HPDE6-E6E7 (cell line): ENCODE measurements around the gene IGLON5.

Source experiments
- DNase-seq: peaks from one replicate; pipeline ENCODE4 v3.0.0; 2011; ENCODE audit warnings: missing footprints; ENCODE audit errors: extremely low spot score

IGLON5 gene

GRCh38 chr19:51311351-51312257 lies at the start of gene IGLON5:
Gene IGLON5, plus strand, starts transcription at chr19:51311644. Its CDS starts 204 bp downstream, at chr19:51311848.
- no peak for DNase-seq

- no peak for DNase-seq
Observed at GRCh38 chr19:51263808-51264207, 47.6 kb upstream of the IGLON5 start.

- DNase-seq = no peak
Observed at GRCh38 chr19:51271067-51271466, 40.4 kb upstream of the IGLON5 start.

- no peak for DNase-seq
Observed at GRCh38 chr19:51272183-51272810, 39.1 kb upstream of the IGLON5 start.

- DNase-seq = no peak
Observed at GRCh38 chr19:51274049-51274770, 37.2 kb upstream of the IGLON5 start.

- no peak for DNase-seq
Observed at GRCh38 chr19:51277112-51277511, 34.3 kb upstream of the IGLON5 start.

GRCh38 chr19:51282335-51282734 lies 29.1 kb upstream of the IGLON5 start:
- DNase-seq = no peak

GRCh38 chr19:51285682-51286081 lies 25.8 kb upstream of the IGLON5 start:
- DNase-seq = no peak

- no peak for DNase-seq
Observed at GRCh38 chr19:51289635-51290034, 21.8 kb upstream of the IGLON5 start.

- no peak for DNase-seq
Observed at GRCh38 chr19:51292971-51293370, 18.5 kb upstream of the IGLON5 start.

- no peak for DNase-seq
Observed at GRCh38 chr19:51293571-51294210, 17.8 kb upstream of the IGLON5 start.

- no peak for DNase-seq
Observed at GRCh38 chr19:51294211-51294976, 17.1 kb upstream of the IGLON5 start.

- DNase-seq = no peak
Observed at GRCh38 chr19:51294977-51295375, 16.5 kb upstream of the IGLON5 start.

GRCh38 chr19:51295382-51296126 lies 15.9 kb upstream of the IGLON5 start:
- DNase-seq = no peak

GRCh38 chr19:51296336-51297093 lies 14.9 kb upstream of the IGLON5 start:
- no peak for DNase-seq

GRCh38 chr19:51297406-51297805 lies 14.0 kb upstream of the IGLON5 start:
- no peak for DNase-seq

- no peak for DNase-seq
Observed at GRCh38 chr19:51301266-51301665, 10.2 kb upstream of the IGLON5 start.

- DNase-seq = no peak
Observed at GRCh38 chr19:51305479-51305878, 6.0 kb upstream of the IGLON5 start.

GRCh38 chr19:51316688-51317087 lies 5.2 kb downstream of the IGLON5 start:
- no peak for DNase-seq

GRCh38 chr19:51317376-51317775 lies 5.9 kb downstream of the IGLON5 start:
- no peak for DNase-seq
